ENCODE data around the gene SERTAD4.

GRCh38 chr1:210288116-210288515 lies 55.5 kb downstream of the SERTAD4 start:
- TF ChIP-seq ZBTB7A (IDR thresholded peaks at IDR 0.05; ENCODE audit: low read depth) (no peak), YY1 (IDR thresholded peaks at IDR 0.05; ENCODE audit: low read depth) (no peak), TAF1 (IDR thresholded peaks at IDR 0.05; ENCODE audit: low read depth) (no peak), RAD21 (IDR thresholded peaks at IDR 0.05; ENCODE audit: low read depth) (no peak), EP300 (IDR thresholded peaks at IDR 0.05; ENCODE audit: borderline replicate concordance) (no peak)
- TF ChIP-seq, protein P1, sequence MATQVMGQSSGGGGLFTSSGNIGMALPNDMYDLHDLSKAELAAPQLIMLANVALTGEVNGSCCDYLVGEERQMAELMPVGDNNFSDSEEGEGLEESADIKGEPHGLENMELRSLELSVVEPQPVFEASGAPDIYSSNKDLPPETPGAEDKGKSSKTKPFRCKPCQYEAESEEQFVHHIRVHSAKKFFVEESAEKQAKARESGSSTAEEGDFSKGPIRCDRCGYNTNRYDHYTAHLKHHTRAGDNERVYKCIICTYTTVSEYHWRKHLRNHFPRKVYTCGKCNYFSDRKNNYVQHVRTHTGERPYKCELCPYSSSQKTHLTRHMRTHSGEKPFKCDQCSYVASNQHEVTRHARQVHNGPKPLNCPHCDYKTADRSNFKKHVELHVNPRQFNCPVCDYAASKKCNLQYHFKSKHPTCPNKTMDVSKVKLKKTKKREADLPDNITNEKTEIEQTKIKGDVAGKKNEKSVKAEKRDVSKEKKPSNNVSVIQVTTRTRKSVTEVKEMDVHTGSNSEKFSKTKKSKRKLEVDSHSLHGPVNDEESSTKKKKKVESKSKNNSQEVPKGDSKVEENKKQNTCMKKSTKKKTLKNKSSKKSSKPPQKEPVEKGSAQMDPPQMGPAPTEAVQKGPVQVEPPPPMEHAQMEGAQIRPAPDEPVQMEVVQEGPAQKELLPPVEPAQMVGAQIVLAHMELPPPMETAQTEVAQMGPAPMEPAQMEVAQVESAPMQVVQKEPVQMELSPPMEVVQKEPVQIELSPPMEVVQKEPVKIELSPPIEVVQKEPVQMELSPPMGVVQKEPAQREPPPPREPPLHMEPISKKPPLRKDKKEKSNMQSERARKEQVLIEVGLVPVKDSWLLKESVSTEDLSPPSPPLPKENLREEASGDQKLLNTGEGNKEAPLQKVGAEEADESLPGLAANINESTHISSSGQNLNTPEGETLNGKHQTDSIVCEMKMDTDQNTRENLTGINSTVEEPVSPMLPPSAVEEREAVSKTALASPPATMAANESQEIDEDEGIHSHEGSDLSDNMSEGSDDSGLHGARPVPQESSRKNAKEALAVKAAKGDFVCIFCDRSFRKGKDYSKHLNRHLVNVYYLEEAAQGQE (IDR thresholded peaks at IDR 0.05; ENCODE audit: low read depth): no peak
- TF ChIP-seq, protein P2, sequence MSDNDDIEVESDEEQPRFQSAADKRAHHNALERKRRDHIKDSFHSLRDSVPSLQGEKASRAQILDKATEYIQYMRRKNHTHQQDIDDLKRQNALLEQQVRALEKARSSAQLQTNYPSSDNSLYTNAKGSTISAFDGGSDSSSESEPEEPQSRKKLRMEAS (IDR thresholded peaks at IDR 0.05): no peak
